HG02763 (cell line): ENCODE data around the gene CATSPER4.

Experiments used
- ATAC-seq: cut with Tn5 transposase; IDR thresholded peaks from one replicate; pipeline ENCODE4 v1.9.1; 2021; ENCODE audit warnings: mild to moderate bottlenecking, moderate library complexity; ENCODE audit not compliant: unreplicated experiment

Gene CATSPER4

GRCh38 chr1:26190373-26190987 is at the start of gene CATSPER4:
CATSPER4 (plus strand) TSS chr1:26190602; CDS start chr1:26190628, 26 bp downstream.
- ATAC-seq, result no peak

- no peak for ATAC-seq
Measured at GRCh38 chr1:26142159-26142558, 48.2 kb upstream of the CATSPER4 start.

GRCh38 chr1:26145041-26145959 is 45.1 kb upstream of the CATSPER4 start:
- no peak for ATAC-seq

GRCh38 chr1:26145960-26146294 is 44.5 kb upstream of the CATSPER4 start:
- ATAC-seq, result no peak

- no peak for ATAC-seq
Measured at GRCh38 chr1:26148887-26149286, 41.5 kb upstream of the CATSPER4 start.

GRCh38 chr1:26153966-26154532 is 36.4 kb upstream of the CATSPER4 start:
- ATAC-seq, result no peak

GRCh38 chr1:26154750-26155149 is 35.7 kb upstream of the CATSPER4 start:
- no peak for ATAC-seq

- ATAC-seq, result no peak
Measured at GRCh38 chr1:26155370-26156284, 34.8 kb upstream of the CATSPER4 start.

GRCh38 chr1:26156285-26157038 is 33.9 kb upstream of the CATSPER4 start:
- ATAC-seq, result no peak

- ATAC-seq, result no peak
Measured at GRCh38 chr1:26158271-26158907, 32.0 kb upstream of the CATSPER4 start.

- ATAC-seq, result no peak
Measured at GRCh38 chr1:26158908-26159742, 31.3 kb upstream of the CATSPER4 start, which contains the start of gene FAM110D. FAM110D (plus strand) TSS chr1:26159079; CDS start chr1:26161292, 2,213 bp downstream.

GRCh38 chr1:26159743-26160039 is 30.7 kb upstream of the CATSPER4 start:
- no peak for ATAC-seq

- no peak for ATAC-seq
Measured at GRCh38 chr1:26160527-26161414, 29.6 kb upstream of the CATSPER4 start.

GRCh38 chr1:26161415-26162219 is 28.8 kb upstream of the CATSPER4 start:
- ATAC-seq, result no peak

- ATAC-seq, result no peak
Measured at GRCh38 chr1:26162220-26162709, 28.1 kb upstream of the CATSPER4 start.

GRCh38 chr1:26163684-26164035 is 26.7 kb upstream of the CATSPER4 start:
- no peak for ATAC-seq
